Measurements from ENCODE around the gene PTMS.

Gene PTMS

DNA sequence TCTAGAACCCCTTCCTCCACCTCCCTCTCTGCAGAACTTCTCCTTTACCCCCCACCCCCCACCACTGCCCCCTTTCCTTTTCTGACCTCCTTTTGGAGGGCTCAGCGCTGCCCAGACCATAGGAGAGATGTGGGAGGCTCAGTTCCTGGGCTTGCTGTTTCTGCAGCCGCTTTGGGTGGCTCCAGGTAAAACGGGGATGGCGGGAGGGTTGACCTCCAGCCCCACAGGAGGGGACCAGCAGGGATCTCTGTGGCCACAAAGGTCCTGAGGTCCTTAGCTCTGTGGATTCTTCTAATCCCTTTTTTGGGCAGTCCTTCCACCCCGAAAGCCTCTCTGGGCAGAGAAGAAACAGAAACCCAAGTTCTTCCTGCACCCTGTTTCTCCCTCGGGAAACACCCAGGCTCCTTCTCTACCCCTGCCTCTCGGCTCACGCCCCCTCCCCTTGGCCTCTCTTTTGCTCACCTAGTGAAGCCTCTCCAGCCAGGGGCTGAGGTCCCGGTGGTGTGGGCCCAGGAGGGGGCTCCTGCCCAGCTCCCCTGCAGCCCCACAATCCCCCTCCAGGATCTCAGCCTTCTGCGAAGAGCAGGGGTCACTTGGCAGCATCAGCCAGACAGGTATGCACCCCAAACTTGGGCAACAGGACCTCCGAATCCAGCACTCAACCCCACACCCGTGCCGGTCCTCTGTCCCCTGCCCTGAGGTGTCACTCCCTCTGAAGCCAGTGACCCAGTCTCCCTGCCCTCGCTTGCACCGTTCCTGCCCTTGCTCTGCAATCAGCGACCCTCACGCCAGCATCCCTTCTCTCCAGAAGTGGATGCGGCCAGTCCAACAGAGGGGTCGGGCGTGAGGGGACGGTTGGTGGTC, 6.8 kb downstream of the PTMS start:
- DNase-seq: no peak

DNA sequence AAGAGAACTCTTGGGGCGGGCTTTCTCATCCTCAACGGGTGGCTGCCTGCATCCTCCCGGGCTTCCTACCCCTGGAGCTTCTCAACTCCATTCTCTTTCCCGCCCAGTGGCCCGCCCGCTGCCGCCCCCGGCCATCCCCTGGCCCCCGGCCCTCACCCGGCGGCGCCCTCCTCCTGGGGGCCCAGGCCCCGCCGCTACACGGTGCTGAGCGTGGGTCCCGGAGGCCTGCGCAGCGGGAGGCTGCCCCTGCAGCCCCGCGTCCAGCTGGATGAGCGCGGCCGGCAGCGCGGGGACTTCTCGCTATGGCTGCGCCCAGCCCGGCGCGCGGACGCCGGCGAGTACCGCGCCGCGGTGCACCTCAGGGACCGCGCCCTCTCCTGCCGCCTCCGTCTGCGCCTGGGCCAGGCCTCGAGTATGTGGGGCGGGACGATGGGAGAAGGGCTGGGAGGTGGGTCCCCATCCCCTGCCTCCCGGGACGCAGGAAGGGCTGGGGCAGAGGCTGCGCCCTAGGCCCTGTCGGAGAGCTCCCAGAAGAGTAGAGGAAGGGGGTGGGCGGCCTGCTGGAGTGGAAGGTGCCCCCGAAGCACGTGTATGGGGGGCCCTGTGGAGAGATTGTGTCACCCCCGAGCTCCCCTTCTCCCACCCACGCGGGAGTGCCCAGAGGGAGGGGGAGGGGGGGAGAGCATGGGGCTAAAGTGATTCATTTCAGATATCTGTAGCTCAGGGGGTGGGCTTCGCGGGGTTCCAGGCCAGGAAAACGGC, 7.6 kb downstream of the PTMS start:
- DNase-seq: no peak

DNA sequence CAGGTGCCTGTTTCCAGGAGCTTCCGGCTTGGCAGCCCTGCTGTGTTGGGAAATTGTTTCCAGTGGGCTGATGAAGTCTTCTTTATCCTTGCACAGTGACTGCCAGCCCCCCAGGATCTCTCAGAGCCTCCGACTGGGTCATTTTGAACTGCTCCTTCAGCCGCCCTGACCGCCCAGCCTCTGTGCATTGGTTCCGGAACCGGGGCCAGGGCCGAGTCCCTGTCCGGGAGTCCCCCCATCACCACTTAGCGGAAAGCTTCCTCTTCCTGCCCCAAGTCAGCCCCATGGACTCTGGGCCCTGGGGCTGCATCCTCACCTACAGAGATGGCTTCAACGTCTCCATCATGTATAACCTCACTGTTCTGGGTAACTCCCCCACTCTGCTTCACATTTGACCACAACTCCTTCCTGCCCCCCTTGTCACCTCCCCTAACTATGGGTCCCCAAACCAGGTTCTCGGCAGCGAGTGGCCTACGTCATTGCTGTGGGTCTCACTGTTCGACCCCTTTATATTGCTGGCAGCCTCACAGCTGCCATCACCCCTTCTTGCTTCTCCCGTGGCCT, 8.4 kb downstream of the PTMS start:
- no peak for DNase-seq

DNA sequence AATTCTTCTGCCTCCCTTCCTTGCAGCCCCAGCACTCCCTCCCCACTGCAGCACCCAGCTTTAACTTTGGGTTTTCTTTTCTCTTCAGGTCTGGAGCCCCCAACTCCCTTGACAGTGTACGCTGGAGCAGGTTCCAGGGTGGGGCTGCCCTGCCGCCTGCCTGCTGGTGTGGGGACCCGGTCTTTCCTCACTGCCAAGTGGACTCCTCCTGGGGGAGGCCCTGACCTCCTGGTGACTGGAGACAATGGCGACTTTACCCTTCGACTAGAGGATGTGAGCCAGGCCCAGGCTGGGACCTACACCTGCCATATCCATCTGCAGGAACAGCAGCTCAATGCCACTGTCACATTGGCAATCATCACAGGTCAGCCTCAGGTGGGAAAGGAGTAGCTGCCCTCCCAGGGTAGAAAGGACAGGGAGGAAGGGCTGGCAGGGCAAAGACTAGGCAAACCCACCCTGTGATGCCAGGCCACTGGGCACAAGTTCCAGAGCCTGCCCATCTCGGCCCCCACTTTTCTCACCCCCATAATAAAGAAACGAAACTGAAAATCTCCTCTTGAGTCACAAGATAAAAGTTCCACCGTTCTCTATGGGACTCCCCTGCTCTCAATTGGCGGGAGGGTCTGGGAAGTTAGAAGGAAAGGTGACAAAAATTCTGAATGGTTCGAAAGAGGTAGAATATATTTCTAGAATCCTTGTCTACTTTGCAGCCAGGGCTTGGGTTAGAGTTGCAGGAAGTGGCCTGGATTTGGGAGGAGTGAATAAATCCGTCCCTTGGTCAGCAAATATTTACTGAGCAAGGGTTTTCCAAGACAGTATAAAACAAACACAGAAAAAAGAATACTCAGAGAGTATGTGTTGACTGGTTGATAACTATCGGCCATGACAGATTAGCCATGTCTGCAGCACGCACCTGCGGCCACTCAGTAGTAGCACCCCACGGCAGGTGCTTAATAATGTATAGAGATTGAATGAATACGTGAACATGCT, 9.3 kb downstream of the PTMS start:
- no peak for DNase-seq

DNA sequence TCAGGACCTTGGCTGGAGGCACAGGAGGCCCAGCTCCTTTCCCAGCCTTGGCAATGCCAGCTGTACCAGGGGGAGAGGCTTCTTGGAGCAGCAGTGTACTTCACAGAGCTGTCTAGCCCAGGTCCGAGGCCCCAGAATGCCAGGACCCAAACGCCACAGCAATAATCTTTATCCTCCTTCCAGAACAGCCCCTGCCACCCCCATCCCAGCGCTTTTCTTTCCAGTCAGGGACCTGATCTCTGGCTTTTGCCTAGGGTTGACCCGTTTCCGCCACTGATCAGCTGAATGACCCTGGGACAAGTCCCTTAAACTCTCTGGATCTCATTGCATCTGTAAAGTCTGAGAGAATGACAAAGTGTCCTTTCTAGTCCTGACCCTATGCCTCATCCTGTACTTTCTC, 11.2 kb downstream of the PTMS start:
- DNase-seq: no peak

DNA sequence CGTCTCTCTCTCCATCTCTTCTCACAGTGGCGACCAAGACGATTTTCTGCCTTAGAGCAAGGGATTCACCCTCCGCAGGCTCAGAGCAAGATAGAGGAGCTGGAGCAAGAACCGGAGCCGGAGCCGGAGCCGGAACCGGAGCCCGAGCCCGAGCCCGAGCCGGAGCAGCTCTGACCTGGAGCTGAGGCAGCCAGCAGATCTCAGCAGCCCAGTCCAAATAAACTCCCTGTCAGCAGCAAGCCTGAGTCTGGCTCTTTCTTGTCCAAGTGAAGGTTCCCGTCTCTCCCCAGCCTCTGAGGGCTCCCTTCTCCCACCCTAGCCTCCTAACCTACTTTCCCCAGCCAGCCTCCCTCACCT, 12.0 kb downstream of the PTMS start:
- DNase-seq: peak; percentile 21

DNA sequence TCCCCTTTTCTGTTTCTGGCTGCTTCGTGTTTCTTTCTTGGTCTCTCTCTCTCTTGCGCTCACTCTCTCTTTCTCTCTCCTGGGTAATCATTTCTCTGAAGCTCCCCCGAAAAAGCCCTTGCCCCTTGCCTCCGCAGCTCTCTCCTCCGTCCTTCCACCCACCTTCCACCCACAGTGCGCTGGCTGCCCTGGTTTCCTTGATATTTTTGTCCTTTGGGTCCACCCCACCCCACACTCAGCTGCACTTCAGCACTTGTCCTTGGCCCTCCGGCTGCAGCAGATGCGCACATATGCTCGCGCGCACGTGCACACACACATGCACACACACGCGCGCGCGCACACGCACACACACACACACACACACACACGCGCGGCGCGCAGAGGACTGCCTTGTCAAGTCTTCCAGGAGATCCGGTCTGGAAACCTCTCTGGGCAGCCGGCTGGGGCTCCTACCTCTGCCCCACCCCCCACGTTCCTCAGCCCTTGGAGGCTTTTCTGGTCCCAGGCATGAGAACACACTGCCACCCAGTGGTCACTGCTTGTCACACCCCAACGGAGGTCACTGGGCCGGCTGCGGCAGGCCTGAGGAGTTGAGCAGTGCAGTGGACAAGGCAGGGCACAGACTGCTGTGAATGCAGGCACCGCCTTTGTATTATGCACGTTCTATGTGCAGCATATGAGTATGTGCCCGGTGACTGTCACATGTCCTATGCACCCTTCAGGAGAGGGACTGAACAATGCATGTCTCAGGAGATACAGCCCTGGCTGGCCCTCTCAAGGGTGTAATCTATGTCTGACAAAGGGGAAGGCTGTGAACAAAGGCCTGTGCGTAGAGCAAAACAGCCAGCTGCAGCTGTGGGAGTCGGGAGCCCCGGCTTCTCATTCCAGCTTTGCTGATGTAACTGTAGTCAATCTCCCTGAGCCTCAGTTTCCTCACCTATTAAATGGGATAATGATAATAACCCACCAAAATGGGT, 12.7 kb downstream of the PTMS start:
- peak; percentile 90 for DNase-seq

DNA sequence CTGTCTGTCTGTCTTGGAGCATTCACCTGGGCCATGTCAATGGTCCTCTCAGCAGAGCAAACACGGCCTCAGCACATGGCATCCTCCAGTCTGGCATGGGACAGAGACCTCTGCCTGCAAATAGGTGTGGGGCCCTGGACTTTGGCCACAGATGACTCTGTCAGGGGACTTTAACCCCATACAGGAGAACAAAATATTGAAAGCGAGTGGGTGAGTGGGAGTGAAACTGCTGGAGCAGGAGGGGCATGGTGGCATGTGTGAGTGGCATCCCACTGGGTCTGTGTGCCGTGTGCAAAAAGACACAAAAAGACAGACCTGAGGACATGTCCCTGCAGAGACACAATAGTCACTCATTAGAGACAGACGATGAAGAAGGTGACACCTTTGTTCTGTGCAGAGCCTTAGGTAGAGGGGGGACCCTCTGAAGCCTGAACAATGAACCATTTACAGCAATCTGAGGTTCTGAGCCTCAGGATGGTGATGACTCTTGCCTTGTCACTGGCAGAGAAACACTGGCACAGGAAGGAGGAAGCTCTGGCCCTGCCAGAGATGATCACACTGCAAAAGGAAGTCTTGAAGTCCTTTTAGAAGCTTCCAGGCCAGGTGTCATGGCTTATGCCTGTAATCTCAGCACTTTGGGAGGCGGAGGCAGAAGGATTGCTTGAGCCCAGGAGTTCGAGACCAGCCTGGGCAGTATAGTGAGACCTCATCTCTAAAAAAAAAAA, 13.7 kb downstream of the PTMS start:
- DNase-seq: no peak

DNA sequence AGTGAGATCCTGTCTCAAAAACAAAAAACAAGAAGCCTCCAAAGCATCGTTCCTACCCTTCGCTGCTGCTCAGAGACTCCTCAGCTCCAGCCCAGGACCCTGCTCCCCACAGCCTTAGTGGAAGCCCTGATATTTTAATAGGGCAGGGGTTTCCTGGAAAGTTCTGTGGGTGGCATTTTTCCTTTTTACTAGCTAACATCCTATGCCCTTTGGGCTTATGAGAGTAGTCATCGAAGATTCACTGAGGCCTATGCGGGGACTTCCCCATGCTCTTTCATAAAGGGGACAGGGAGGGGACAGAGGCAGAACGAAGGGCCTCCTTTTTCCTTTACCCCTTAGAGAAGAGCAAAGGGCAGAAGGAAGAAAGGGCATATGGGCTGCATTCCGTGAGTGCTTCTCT, 14.4 kb downstream of the PTMS start:
- no peak for DNase-seq

DNA sequence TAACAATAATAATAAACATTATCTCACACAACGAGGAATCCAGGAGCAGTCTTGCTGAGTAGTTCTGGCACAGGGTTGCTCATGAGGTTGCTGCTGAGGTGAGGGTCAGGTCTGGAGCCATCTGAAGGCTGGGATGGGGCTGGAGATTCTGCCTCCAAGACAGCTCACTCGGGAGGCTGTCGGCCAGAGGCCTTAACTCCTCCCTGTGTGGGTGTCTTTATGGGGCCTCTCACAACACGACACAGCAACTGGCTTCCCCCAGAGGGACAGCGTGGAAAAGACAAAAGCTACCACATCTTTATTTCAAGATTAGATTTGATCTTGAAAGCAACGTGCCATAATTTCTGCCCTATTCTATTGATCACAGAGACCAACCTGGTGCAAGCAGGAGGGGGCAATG, 16.0 kb downstream of the PTMS start:
- DNase-seq: no peak

DNA sequence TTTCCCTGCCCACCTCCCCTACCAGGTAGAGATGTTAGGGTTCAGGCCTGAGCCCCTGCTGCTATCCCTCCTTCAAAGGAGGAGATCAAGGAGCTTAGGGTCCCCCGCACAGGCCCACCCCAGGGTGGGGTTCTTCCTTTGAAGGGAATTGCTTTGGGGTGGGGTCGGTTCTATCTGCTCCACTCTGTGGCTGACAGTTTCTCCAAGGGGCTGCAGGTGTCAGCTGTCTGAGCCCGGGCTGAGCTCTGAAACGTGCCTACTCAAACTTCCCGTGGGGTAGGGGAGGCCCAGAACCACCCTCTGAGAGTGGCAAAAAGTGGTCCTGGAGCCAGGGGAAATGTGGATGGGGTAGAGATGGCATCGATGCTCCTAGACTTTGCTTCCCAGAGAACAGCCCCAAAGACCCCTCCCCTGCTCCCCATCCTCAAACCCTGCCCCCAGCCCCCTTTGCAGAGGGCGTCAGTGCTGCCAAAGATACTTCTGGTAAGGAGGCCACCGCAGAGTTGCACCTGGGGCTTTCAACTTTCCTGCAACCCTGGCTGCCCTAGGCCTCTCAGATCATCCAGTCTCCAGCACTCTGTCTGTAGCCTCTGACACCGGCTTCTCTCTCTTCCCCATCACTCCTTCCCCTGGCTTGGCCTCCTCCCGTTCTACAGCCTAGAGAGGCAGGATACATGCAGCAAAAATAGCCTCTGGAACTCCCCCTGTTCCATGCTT, 16.8 kb downstream of the PTMS start:
- DNase-seq: no peak

DNA sequence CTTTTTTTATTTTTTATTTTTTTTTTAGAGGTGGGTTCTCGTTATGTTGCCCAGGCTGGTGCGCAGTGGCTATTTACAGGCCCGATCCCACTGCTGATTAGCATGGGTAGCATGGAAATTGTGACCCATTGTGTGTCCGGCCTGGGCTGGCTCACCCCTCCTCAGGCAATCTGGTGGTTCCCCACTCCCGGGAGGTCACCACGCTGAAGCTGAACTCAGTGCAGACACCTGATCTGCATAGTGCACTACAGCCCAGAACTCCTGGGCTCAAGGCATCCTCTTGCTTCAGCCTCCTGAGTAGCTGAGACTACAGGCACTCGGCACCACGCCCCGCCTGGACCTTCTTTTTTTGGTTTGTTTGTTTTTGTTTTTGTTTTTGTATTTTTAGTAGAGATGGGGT, 17.7 kb downstream of the PTMS start:
- DNase-seq: no peak

DNA sequence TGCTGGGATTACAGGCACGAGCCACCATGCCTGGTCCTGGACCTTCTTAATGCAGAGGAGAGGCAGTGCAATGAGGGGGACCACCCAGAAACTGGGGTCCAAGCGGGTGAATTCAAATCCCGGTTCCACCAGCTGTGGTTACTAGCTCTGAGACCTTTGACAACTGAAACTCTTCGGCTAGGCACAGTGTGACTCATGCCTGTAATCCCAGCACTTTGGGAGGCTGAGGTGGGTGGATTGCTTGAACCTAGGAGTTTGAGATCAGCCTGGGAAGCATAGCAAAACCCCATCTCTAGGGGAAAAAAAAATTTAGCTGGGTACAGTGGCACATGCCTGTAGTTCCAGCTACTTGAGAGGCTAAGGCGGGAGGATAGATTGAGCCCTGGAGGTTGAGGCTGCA, 18.1 kb downstream of the PTMS start:
- no peak for DNase-seq

DNA sequence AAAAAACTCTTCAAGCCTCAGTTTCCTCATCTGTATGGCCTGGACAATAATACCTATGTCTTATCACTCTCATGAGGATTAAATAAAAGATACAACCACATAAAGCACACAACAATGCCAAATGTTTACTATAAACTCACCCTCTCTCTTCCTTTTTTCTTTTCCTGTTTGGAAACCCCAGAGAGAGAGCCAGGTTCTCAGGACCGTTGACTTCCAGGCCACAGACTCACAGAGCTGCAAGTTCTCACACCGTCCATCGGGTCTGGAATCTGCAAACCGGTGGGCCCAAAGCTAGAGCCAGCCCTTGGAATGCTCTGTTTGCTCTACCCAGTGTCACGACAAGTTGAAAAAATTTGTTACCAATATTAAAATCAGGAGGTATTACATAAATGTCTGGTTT, 18.6 kb downstream of the PTMS start:
- DNase-seq: no peak

DNA sequence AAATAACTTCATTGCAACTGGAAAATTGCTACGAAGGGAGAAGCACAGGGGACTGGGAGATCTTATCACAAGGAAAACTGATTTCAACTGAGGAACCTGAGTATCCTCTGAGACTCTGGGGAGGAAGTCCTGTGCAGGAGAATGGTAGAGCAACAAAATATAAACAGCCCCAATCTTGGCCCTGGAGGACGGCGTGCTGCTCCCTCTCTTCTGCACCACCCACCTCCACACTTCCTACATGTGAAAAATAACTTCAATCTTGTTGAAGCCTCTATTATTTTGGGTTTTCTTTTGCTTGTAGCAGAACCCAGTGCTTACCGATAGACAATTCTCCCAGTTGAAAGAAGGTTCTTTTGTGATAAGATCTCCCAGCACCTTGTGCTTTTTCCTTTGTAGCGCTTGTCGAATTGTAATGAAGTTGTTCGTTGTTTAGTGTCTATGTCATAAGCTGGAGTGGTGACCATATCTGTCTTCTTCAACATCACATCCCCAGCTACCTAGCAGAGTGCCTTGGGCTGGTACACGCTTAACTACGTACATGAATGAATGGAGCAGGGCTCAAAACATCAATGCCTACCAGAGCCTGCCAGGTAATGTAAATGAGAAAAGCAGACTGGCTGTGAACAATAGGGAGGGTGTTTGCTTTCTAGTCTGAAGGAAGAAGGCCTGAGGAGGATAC, 20.4 kb downstream of the PTMS start:
- DNase-seq: no peak

DNA sequence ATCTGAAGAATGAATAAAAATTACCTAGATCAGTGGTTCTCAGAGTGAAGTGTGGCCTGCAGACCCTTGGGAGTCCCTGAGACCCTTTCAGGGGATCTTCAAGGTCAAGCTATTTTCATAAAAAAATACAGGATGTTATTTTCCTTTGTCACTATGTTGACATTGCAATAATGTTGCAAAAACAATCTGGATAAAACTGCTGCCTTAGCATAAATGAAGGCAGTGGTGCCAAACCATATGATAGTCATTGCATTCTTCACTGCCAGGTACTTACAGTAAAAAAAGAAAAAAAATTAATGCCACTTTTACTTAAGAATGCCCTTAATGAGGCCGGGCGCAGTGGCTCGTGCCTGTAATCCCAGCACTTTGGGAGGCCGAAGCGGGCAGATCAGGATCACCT, 21.1 kb downstream of the PTMS start:
- no peak for DNase-seq

DNA sequence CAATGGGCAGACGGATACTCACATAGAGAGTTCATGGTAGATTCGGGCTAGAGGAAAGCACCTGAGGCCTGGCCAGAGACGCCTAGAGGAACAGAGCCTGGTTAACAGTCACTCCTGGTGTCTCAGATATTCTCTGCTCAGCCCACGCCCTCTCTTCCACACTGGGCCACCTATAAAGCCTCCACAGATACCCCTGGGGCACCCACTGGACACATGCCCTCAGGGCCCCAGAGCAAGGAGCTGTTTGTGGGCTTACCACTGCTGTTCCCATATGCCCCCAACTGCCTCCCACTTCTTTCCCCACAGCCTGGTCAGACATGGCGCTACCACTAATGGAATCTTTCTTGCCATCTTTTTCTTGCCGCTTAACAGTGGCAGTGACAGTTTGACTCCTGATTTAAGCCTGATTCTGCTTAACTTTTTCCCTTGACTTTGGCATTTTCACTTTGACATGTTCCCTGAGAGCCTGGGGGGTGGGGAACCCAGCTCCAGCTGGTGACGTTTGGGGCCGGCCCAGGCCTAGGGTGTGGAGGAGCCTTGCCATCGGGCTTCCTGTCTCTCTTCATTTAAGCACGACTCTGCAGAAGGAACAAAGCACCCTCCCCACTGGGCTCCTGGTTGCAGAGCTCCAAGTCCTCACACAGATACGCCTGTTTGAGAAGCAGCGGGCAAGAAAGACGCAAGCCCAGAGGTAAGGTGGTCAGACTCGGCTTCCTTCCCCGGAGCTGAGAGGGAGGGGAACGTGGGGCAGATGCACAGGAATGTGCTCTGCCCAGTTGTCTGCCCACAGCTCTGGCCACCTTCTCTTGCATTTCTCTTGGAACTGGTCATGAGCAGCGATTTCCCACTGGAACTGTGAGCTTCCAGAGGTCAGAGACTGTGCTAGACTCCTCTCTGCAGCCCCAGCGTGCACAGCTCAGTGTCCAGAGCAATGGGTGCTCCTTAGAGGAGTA, 23.1 kb downstream of the PTMS start, which contains the start of gene CD4:
TSS of gene CD4 (plus strand) at position 557 of the 953 bp plus-strand sequence. CDS start 10,611 bp downstream, outside the sequence.
- DNase-seq: no peak

DNA sequence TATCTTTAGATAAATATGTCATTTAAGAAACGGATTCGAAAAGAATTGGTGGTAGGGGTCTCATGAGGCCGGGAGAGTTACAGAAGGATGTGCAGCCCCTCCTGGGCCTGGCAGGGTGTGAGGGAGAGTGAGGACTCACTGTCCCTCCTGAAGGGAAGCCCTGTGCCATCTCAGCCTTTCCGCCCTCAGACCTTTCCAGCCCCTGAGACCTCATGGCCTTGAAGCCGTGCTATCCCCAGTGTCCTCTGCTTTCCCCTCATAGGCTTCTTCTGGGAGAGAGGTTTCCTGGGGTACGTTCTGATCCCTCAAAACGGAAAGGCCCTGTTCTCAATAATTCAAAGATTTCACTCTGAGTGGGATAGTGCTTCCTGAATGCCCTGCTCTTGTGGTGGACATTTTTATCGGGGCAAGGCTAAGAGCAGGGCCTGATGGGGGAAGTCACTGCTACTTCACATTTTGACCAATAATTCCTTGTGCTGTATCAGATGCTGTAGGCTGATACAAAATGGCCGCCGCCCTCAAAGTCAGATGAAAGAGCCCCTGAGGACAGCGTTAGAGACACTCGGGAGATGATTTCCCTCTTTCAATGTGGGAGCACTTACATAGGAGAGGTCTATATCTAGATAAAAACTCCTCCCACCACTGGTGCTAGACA, 24.5 kb downstream of the PTMS start:
- no peak for DNase-seq

Data from NCI-H2107 (cell line).